Activated naive CD8-positive, alpha-beta T cell treated with anti-CD3 and anti-CD28 coated beads for 36 hours (primary cell): ENCODE measurements around the gene ADAMTS12. TPM values are rescaled to one million over a fixed set of nuclear protein-coding genes. Genes with fewer than 3 reads are reported as not detected.

Experiments
- DNase-seq: peaks from one replicate; pipeline ENCODE4 v3.0.0; 2021
- H3K27ac Mint-ChIP-seq: one replicate; pipeline ENCODE4 v1.8.0; 2022; ENCODE audit warnings: mild to moderate bottlenecking, moderate library complexity, mixed read lengths
- H3K27me3 Mint-ChIP-seq: one replicate; pipeline ENCODE4 v1.8.0; 2022; ENCODE audit warnings: mild to moderate bottlenecking, mixed read lengths
- H3K36me3 Mint-ChIP-seq: one replicate; pipeline ENCODE4 v1.8.0; 2021; ENCODE audit warnings: mild to moderate bottlenecking, mixed read lengths
- H3K4me1 Mint-ChIP-seq: one replicate; pipeline ENCODE4 v1.8.0; 2021; ENCODE audit warnings: mixed read lengths
- H3K4me3 Mint-ChIP-seq: one replicate; pipeline ENCODE4 v1.8.0; 2022; ENCODE audit warnings: mild to moderate bottlenecking, moderate library complexity, mixed read lengths
- H3K9me3 Mint-ChIP-seq: one replicate; pipeline ENCODE4 v1.8.0; 2022; ENCODE audit warnings: mixed read lengths
- total RNA-seq, 2 experiments: library from RNA; stranded (reverse); gene quantifications; one replicate each; pipeline ENCODE4 v1.2.3, GENCODE V29; 2021

The ADAMTS12 gene
- total RNA-seq, 2 experiments from 2014 or later = not detected

DNA sequence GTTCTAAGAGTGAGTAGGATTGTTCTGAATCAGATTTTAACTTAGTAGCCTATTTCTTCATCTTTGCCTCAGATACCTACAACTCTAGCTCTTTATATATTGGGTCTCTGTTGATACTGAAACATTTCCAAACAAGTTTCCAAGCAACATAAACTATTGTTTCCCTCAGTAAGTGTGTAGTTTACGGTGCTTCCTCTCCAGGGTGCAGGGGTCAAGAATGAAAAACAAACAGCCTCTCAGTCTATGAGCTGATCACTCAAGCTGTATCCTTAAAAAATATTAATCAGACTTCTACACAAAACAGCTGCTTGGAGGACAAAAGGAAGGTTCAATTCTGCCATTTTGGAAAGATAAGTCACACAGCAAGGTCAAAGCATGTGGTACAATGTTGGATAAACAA, 75.0 kb downstream of the ADAMTS12 start:
- H3K4me1 Mint-ChIP-seq = no peaks in the 10 kb centered on the region

DNA sequence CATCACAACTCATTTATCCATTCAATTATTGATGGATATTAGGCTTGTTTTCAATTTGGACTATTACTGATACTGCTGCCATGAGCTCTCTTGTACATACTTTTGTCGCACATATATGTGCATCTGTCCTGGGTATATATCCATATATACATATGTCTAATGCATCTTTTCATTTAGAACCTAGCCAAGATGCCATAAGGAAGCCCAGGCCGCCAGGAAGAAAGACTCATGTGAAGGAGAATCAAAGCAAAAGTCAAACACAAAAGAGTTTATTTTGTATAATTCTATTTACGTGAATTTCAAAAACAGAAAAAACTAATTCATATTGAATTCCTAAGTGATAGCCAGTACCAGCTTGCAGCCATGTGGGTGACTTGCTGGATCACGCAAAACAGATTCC, 79.0 kb downstream of the ADAMTS12 start:
- Mint-ChIP-seq H3K9me3 (no peaks in the 10 kb centered on the region), H3K4me3 (no peak overlapping the region), H3K36me3 (no peaks in the 10 kb centered on the region), H3K27me3 (no peaks in the 10 kb centered on the region), H3K27ac (no peak overlapping the region), H3K4me1 (peaks cover 2% of the 10 kb centered on the region)
- no peak for DNase-seq

More for the DNA sequence above, 75.0 kb downstream of the ADAMTS12 start:
- Mint-ChIP-seq H3K9me3 (peaks cover 3% of the 10 kb centered on the region), H3K27me3 (no peaks in the 10 kb centered on the region), H3K27ac (no peak overlapping the region), H3K36me3 (no peaks in the 10 kb centered on the region), H3K4me3 (no peak overlapping the region)
- DNase-seq = no peak

DNA sequence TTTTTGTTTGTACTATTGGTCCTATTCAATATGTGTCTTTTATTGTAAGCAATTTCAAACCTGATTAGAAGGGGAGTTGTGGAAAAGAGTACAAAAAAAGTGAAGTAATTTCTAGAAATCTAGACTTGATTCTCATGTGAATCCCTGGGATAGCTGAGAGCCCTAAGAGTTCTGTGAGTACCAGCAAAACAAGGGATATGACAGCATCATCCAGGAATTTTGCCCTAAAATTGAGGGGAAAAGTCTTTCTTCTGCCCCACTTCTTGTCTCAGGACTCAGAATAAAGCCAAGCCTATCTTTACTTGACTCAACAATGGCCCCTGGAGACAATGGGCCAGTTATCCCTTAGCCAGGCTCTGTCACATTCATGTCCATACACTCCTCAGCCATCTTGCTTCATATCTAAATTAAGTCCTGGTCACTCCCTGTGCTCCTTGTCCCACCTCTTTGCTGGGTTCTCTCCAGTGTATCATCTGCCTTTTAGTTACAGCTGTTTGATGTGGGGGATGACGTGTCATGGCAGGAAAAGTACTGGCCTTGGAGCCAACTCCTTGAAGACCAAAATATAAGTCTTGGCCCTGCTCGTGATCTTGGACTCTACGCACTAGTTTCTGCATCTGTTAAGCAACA, 81.2 kb downstream of the ADAMTS12 start:
- H3K27me3 Mint-ChIP-seq = no peaks in the 10 kb centered on the region
- H3K4me1 Mint-ChIP-seq = peaks cover 2% of the 10 kb centered on the region
- no peaks in the 10 kb centered on the region for H3K36me3 Mint-ChIP-seq
- no peaks in the 10 kb centered on the region for H3K9me3 Mint-ChIP-seq
- no peak overlapping the region for H3K4me3 Mint-ChIP-seq
- H3K27ac Mint-ChIP-seq = no peak overlapping the region
- DNase-seq = no peak

DNA sequence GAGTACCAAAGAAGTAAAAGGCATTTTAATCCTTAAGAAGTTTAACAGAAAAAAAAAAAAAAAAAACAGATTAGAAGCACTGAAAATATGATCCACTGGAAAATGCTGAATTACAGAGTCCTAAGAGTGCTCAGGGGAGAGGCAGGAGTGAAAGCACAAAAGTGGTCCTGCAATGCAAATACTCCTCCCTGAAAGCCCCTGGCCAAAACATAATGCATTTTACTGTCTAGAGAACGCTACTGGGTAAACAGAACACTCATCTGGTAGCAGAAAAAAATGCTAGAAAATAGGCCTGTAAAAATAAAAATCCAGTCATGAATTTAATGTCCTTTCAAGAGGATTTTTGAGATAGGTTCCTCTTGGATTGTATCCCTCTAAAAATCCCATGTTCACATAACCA, 81.9 kb downstream of the ADAMTS12 start:
- Mint-ChIP-seq H3K4me1 (peaks cover 2% of the 10 kb centered on the region), H3K4me3 (no peak overlapping the region), H3K27ac (no peak overlapping the region), H3K27me3 (no peaks in the 10 kb centered on the region), H3K9me3 (no peaks in the 10 kb centered on the region), H3K36me3 (no peaks in the 10 kb centered on the region)
- DNase-seq = no peak

DNA sequence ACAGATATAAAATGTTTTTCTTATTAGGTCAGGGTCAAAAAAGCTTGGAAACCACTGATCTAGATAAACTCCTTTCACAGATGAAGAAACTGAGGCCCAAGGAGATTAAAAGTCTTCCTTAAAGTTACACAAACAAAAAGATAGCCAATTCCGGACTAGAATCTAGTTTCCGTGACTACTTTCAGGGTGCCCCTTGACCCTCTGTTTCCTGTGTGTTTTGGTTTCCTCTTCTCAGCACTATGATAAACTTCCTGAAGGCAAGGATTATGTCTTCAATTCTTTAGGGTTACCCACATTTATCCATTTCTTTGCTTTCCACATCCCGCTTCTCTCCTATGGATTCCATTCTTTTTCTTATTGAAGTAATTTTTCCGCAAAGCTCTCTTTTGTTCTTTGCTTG, 83.1 kb downstream of the ADAMTS12 start:
- H3K4me1 Mint-ChIP-seq = peaks cover 2% of the 10 kb centered on the region
- DNase-seq = no peak
- no peaks in the 10 kb centered on the region for H3K27me3 Mint-ChIP-seq
- no peaks in the 10 kb centered on the region for H3K36me3 Mint-ChIP-seq
- H3K27ac Mint-ChIP-seq = no peak overlapping the region
- no peaks in the 10 kb centered on the region for H3K9me3 Mint-ChIP-seq
- no peak overlapping the region for H3K4me3 Mint-ChIP-seq

DNA sequence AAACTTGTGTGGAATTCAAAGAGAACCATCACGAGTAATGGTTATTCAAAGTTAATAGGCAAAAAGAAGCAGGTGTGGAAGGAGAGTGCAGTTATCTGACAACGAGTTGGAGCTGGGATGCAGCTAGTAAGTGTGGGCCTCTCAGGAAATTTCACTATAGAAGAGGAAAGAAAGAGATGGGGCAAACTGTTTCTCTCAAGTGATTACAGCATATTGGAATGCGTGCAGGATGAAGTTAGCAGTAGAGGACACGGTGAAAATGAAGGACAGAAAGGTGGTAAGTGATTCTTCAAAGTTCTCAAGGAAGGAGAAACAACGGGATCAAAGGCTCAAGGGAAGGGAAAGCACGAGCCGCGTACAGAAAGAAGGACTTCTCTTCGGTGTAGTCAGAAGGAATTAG, 84.0 kb downstream of the ADAMTS12 start:
- Mint-ChIP-seq H3K4me1 (peaks cover 2% of the 10 kb centered on the region), H3K36me3 (no peaks in the 10 kb centered on the region), H3K27me3 (no peaks in the 10 kb centered on the region), H3K9me3 (no peaks in the 10 kb centered on the region), H3K4me3 (no peak overlapping the region), H3K27ac (no peak overlapping the region)
- no peak for DNase-seq

DNA sequence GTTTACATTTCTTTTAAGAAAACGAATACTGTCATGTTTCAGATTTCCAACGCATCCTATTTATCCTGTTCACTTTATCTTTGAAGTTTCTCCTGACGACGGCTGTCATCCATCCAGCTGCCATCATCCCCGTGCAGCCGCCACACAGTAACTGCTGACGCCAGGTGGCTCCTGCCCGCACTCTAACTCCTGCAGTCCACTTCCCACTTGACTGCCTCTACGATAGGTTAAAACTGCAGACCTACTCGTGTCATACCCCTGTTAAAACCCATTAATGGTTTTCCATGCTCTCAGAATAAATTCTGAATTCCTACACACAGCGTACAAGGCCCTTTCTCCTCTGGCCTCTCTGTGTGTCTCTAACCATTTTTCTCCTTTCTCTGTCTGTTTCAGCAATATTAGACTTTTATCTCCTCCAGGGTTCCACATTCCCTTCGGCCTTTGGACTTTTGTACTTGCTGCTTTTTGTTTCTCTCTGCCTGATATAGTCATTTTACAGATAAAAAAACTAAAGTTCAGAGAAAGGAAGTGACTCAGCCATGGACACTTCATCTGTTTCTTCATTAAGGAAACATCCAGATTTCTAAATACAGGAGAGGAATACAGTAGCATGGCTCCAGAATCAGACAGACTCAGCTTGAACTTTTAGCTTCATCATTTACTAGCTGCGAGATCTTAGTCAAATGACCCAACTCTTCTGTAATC, 84.9 kb downstream of the ADAMTS12 start:
- H3K4me3 Mint-ChIP-seq = no peak overlapping the region

DNA sequence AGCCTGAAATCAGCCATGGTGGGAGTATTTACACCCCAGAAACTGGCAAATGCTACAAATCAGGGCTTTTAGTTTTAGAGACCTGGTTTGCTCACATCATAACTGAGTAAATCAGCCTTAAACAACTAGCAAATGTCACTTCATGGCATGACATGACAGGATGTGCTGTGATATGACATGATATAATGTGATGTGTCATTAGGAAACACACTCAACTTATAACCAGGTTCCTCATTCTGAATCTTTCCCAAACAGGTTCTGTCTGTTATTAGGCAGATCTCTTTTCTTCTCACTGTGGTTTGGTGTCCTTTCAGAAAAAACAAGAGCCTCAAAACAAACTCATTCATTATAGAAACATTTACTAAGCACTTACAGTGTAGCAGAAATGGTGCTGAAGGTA, 90.5 kb downstream of the ADAMTS12 start:
- Mint-ChIP-seq H3K27ac (no peak overlapping the region), H3K4me1 (no peaks in the 10 kb centered on the region), H3K27me3 (no peaks in the 10 kb centered on the region), H3K9me3 (no peaks in the 10 kb centered on the region), H3K4me3 (no peak overlapping the region), H3K36me3 (no peaks in the 10 kb centered on the region)
- DNase-seq = no peak

More for the DNA sequence above, 84.9 kb downstream of the ADAMTS12 start:
- H3K36me3 Mint-ChIP-seq = no peaks in the 10 kb centered on the region
- H3K9me3 Mint-ChIP-seq = no peaks in the 10 kb centered on the region
- H3K4me1 Mint-ChIP-seq = peaks cover 2% of the 10 kb centered on the region
- DNase-seq = no peak
- no peaks in the 10 kb centered on the region for H3K27me3 Mint-ChIP-seq
- no peak overlapping the region for H3K27ac Mint-ChIP-seq

DNA sequence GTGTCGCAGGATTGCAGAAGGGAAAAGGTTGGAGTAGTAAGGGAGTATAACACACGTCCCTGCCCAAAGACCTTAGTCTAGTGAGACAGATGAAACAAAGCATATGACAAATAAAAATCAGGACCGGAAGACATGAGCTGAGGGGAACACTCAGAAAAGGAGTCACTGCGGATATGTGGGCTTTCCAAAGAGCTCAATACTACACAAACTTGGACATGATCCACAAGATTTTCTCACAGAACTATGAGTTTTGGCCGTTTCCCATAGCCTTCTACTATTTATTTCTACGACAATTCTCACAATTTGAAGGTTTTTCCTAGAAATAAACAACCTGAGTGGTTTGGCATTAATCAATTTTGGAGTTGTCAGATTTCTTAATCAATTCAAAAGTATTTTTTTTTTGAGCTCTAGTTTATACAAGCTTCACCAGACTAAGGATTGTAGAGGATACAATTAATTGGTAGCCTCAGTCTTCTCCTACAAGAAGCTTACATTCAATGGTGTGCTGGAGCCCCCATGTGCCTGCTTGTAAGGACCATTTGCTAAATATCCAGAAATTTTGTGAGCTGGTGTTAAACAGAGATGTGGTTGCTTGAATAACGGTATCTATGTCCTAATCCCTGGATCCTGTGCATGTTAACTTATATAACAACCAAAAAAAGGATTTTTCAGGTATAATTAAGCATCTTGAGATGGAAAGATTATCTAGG, 91.4 kb downstream of the ADAMTS12 start:
- no peaks in the 10 kb centered on the region for H3K36me3 Mint-ChIP-seq
- no peaks in the 10 kb centered on the region for H3K4me1 Mint-ChIP-seq
- H3K4me3 Mint-ChIP-seq = no peak overlapping the region
- DNase-seq = no peak
- no peaks in the 10 kb centered on the region for H3K9me3 Mint-ChIP-seq
- no peaks in the 10 kb centered on the region for H3K27me3 Mint-ChIP-seq
- no peak overlapping the region for H3K27ac Mint-ChIP-seq

DNA sequence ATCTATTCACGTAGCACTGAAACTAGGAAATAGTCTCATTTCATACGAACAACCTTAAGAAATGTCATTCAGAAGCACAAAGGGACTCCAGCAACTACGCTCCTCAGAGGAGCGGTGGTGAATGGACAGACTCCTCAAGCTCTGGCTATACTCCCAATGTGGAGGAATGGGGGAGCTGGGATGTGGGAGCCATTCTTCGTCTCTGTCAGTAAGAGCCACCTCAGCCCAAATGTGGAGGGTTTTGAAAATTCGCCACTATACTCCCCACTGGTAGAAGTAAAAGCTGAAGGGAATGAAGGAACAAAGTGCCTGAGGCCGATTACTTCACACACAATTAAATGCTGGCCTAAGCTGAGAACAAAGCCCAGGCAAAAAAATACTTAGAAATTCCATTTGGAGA, 96.3 kb downstream of the ADAMTS12 start:
- no peaks in the 10 kb centered on the region for H3K4me1 Mint-ChIP-seq
- no peak overlapping the region for H3K27ac Mint-ChIP-seq
- H3K36me3 Mint-ChIP-seq = no peaks in the 10 kb centered on the region
- no peaks in the 10 kb centered on the region for H3K9me3 Mint-ChIP-seq
- H3K4me3 Mint-ChIP-seq = no peak overlapping the region
- H3K27me3 Mint-ChIP-seq = no peaks in the 10 kb centered on the region
- no peak for DNase-seq

DNA sequence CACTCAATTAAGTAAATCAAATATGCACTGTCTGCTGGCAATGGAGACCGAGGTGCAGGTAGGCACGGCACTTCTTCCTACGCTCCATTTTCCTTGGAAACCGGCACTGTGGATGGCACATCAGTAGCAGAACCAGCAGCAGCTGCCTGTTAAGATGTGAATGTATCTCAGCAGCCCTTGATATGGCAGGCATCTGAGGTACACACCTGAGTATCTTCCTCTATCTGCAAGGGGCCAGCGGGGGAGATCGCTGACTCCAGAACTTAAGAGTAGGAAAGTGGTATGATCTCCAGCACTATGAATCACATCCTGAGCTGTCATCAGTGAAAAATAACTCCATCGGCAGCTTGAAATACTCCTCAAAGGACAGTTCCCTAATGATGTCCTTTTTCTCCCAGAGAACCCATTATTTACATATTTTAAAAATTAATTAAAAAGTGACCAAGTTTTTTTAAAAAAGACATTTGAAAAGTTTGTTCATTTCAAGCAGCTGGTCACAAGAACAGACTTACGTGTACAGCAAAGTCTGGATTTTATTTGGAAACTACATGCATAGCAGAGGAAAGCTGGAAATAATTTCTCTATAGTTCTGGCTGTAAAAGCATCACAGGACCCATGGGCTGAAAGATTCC, 97.1 kb downstream of the ADAMTS12 start:
- Mint-ChIP-seq H3K9me3 (no peaks in the 10 kb centered on the region), H3K27me3 (no peaks in the 10 kb centered on the region), H3K4me1 (no peaks in the 10 kb centered on the region), H3K36me3 (no peaks in the 10 kb centered on the region), H3K27ac (no peak overlapping the region), H3K4me3 (no peak overlapping the region)
- no peak for DNase-seq

DNA sequence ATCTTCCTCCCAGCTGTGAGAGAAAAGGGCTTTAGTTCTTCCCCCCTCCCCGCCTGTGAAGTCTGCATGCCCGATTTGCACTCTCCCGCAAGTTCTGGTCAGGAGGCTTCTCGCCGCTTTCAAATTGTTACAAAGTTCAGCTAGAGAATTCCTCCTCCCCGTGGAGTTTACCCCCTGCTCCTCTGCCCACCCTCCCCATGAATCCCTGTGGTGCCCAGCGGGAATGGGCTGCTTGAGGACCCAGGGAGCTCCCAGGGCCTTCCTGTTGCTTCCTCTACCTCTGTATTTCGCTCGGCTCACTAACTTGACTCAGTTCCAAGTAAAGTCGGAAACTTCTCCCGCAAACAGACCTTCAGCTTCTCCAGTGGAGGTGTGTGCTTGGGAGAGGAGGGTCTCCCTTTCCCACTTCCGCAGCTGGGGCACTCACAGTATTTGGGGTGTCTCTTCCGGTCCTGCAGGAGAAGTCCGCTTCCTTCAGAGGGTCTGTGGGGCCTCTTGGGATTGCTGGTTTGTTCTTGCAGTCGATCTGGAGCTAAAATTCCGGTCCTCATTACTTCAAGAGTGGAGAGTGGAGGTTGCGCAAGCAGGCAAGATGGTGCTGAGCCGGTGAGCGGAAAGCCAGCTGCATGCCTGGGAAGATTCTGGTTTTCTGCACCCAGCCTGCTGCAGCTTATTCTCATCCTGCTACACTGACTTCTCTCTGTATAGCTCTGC, 97.8 kb downstream of the ADAMTS12 start:
- Mint-ChIP-seq H3K4me1 (no peaks in the 10 kb centered on the region), H3K27ac (no peak overlapping the region), H3K36me3 (no peaks in the 10 kb centered on the region), H3K27me3 (no peaks in the 10 kb centered on the region), H3K9me3 (no peaks in the 10 kb centered on the region), H3K4me3 (no peak overlapping the region)
- no peak for DNase-seq

DNA sequence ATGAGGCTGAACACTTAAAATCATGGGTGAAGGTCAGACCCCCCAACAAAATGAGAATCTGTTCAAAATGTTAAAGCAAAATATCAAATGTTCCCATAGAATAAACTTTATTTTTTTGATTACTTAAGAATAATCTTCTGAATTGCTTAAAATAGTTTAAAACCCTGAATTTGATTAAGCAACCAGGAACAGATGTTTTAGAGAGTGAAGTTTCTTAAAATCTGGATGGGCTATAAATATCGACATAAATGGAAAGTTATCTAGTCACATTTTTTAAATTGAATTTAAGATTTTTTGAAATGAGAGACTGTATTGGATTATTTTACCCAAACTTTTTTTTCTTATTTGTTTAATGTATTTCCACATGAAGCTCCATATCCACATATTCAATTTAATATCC, 98.5 kb downstream of the ADAMTS12 start:
- DNase-seq = no peak
- Mint-ChIP-seq H3K36me3 (no peaks in the 10 kb centered on the region), H3K4me1 (no peaks in the 10 kb centered on the region), H3K9me3 (no peaks in the 10 kb centered on the region), H3K4me3 (no peak overlapping the region), H3K27me3 (no peaks in the 10 kb centered on the region), H3K27ac (no peak overlapping the region)

DNA sequence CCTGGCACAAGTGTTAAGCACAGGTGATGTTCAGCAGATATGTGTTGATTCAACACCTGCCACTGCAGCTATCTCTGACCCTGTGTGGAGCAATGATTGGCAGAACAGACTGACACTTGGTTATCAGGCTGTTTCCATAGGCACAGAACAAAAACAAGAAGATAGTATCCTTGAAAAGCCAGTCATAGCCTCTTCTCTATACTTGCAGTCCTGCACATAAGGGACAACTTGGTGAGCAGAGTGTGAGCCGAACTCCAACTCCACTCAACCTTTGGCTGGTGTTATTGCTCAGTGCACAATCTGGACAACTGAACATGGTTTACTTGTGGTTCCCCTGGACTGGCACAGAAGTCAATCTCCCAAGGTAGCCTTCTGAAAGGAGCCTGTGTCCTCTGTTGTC, 99.2 kb downstream of the ADAMTS12 start:
- Mint-ChIP-seq H3K27me3 (no peaks in the 10 kb centered on the region), H3K36me3 (no peaks in the 10 kb centered on the region), H3K9me3 (no peaks in the 10 kb centered on the region), H3K27ac (no peak overlapping the region), H3K4me3 (no peak overlapping the region), H3K4me1 (no peaks in the 10 kb centered on the region)
- DNase-seq = no peak

DNA sequence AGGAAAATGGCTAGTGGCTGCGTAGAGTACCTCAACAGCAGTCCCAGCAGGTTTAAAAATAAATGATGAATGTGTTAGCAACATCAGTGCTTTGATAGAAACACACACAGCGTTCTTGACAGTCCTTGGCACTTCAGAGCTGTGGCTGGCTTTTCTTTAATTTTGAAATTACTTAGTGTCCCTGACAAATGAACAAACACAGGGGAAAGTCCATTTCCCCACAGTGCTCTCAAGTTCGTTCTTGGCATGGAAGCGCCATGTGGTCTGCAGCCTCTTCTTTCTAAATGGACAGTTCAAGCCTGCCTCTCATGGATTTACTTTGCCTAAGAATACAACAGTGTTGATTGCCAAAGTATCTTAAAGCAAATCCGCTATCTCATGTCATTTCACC, 102.2 kb downstream of the ADAMTS12 start:
- no peaks in the 10 kb centered on the region for H3K36me3 Mint-ChIP-seq
- H3K27me3 Mint-ChIP-seq = no peaks in the 10 kb centered on the region
- no peak for DNase-seq
- no peaks in the 10 kb centered on the region for H3K9me3 Mint-ChIP-seq
- no peak overlapping the region for H3K27ac Mint-ChIP-seq
- H3K4me1 Mint-ChIP-seq = no peaks in the 10 kb centered on the region
- no peak overlapping the region for H3K4me3 Mint-ChIP-seq
